Measurements from ENCODE around the gene PAQR5. TPM values are rescaled to one million over a fixed set of nuclear protein-coding genes. Genes with fewer than 3 reads are reported as not detected.

PAQR5 gene
- total RNA-seq, 1 experiment from 2014 or later, result 34.0 TPM

DNA sequence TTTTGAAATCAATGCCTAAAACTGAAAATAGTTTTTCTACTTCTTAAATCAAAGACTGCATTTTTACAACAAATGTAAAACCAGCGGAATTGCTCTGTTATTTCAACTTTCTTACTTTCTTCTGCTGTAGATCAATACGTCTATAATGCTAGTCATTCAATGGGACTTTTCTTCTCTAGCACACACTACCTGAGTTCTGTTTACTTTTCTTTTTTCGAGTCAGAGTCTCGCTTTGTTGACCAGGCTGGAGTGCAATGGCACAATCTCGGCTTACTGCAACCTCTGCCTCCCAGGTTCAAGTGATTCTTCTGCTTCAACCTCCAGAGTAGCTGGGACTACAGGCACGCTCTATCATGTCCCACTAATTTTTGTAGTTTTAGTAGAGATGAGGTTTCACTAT is 74.7 kb downstream of the PAQR5 start:
- Histone ChIP-seq H3K4me1 (ENCODE audit: control insufficient read depth in 1 of 2, insufficient read depth in 2 of 2, low read length in 2 of 2) (no peaks in the 10 kb centered on the region), H3K79me2 (ENCODE audit: insufficient read depth, low read length) (no peaks in the 10 kb centered on the region), H3K4me3 (replicated peaks in 1 of 2; ENCODE audit: low read depth in 1 of 2, low read length in 2 of 2) (no peak overlapping the region), H4K20me1 (ENCODE audit: insufficient read depth) (no peaks in the 10 kb centered on the region), H3K9me3 (ENCODE audit: control insufficient read depth in 1 of 2, insufficient read depth in 1 of 2, low read depth in 1 of 2, low read length in 2 of 2) (no peaks in the 10 kb centered on the region), H3K36me3 (ENCODE audit: control insufficient read depth in 1 of 2, insufficient read depth in 2 of 2, low read length in 2 of 2) (no peaks in the 10 kb centered on the region), H3K27me3 (ENCODE audit: insufficient read depth, low read length) (no peaks in the 10 kb centered on the region), H3K9ac (ENCODE audit: low read length) (no peak overlapping the region), H3K9me2 (ENCODE audit: insufficient read depth) (no peaks in the 10 kb centered on the region; the same call in 1 of the 2 replicates), H3K4me2 (ENCODE audit: low read length) (no peak overlapping the region), H3K27ac (ENCODE audit: low read depth, low read length) (no peak overlapping the region), H2AFZ (ENCODE audit: low read depth, low read length, poor library complexity, severe bottlenecking) (no peak overlapping the region)
- ChIA-PET RAD21 (ENCODE audit: low non-redundant PET in 1 of 2, low total read pairs in 2 of 2, uncharacterized antibody in 2 of 2, unreplicated experiment in 2 of 2) (no interaction called here), POLR2A (no interaction called here), CTCF (no interaction called here)
- DNase-seq (ENCODE audit: low read depth, low spot score) (no peak), ATAC-seq (no peak)
- intact Hi-C loops (cut with micrococcal nuclease), result no loop called here
- TF ChIP-seq SRF (IDR thresholded peaks at IDR 0.05; ENCODE audit: low read depth) (no peak), RAD21 (IDR thresholded peaks at IDR 0.05; ENCODE audit: low read depth) (no peak), ELF1 (IDR thresholded peaks at IDR 0.05; ENCODE audit: borderline replicate concordance, low read depth) (no peak), POLR2AphosphoS5 (IDR thresholded peaks at IDR 0.05; ENCODE audit: low read depth, low read length) (no peak), JUND (IDR thresholded peaks at IDR 0.05) (no peak), SIN3A (IDR thresholded peaks at IDR 0.05; ENCODE audit: low read depth) (no peak), CBX3 (IDR thresholded peaks at IDR 0.05; ENCODE audit: low read depth) (no peak), SP1 (IDR thresholded peaks at IDR 0.05; ENCODE audit: low read depth) (no peak), CEBPB (IDR thresholded peaks at IDR 0.05; ENCODE audit: low read depth) (no peak), EZH2phosphoT487 (IDR thresholded peaks at IDR 0.05; ENCODE audit: borderline replicate concordance) (no peak), FOSL1 (IDR thresholded peaks at IDR 0.05; ENCODE audit: low read depth) (no peak)
- TF ChIP-seq, protein P1, sequence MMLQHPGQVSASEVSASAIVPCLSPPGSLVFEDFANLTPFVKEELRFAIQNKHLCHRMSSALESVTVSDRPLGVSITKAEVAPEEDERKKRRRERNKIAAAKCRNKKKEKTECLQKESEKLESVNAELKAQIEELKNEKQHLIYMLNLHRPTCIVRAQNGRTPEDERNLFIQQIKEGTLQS (IDR thresholded peaks at IDR 0.05), result no peak
- TF ChIP-seq, protein P2, sequence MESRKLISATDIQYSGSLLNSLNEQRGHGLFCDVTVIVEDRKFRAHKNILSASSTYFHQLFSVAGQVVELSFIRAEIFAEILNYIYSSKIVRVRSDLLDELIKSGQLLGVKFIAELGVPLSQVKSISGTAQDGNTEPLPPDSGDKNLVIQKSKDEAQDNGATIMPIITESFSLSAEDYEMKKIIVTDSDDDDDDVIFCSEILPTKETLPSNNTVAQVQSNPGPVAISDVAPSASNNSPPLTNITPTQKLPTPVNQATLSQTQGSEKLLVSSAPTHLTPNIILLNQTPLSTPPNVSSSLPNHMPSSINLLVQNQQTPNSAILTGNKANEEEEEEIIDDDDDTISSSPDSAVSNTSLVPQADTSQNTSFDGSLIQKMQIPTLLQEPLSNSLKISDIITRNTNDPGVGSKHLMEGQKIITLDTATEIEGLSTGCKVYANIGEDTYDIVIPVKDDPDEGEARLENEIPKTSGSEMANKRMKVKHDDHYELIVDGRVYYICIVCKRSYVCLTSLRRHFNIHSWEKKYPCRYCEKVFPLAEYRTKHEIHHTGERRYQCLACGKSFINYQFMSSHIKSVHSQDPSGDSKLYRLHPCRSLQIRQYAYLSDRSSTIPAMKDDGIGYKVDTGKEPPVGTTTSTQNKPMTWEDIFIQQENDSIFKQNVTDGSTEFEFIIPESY (IDR thresholded peaks at IDR 0.05; ENCODE audit: extremely low read depth, insufficient replicate concordance, low read length), result no peak
- TF ChIP-seq, protein P3, sequence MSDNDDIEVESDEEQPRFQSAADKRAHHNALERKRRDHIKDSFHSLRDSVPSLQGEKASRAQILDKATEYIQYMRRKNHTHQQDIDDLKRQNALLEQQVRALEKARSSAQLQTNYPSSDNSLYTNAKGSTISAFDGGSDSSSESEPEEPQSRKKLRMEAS (IDR thresholded peaks at IDR 0.05), result no peak
- no TSS peak for BruUV-seq (replicated peaks)

Measured in HCT116 (cell line).